Measurements from ENCODE around the gene AGRN.

DNA sequence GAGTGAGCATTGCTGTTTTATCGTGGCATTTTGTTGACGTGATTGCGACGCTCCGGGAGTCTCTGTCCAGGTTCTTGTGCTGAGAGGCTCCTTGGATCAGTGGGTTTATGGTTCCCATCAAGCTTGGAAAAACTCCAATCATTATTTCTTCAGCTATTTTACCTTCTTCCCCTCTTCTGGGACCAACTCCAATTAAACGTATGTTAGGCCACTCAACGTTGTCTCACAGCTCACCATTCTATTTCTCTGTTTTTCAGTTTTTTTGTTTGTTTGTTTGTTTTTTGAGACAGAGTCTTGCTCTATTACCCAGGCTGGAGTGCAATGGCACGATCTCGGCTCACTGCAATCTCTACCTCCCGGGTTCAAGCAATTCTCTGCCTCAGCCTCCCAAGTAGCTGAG, 28.0 kb upstream of the AGRN start:
- TF ChIP-seq POLR2A (IDR thresholded peaks at IDR 0.05): no peak
- no peak for TF ChIP-seq CTCF (IDR thresholded peaks at IDR 0.05)
- no peak for TF ChIP-seq POLR2AphosphoS5 (IDR thresholded peaks at IDR 0.05)
- no peak for TF ChIP-seq EP300 (IDR thresholded peaks at IDR 0.05)
